ENCODE results near the gene CAMK1.

The CAMK1 gene

DNA sequence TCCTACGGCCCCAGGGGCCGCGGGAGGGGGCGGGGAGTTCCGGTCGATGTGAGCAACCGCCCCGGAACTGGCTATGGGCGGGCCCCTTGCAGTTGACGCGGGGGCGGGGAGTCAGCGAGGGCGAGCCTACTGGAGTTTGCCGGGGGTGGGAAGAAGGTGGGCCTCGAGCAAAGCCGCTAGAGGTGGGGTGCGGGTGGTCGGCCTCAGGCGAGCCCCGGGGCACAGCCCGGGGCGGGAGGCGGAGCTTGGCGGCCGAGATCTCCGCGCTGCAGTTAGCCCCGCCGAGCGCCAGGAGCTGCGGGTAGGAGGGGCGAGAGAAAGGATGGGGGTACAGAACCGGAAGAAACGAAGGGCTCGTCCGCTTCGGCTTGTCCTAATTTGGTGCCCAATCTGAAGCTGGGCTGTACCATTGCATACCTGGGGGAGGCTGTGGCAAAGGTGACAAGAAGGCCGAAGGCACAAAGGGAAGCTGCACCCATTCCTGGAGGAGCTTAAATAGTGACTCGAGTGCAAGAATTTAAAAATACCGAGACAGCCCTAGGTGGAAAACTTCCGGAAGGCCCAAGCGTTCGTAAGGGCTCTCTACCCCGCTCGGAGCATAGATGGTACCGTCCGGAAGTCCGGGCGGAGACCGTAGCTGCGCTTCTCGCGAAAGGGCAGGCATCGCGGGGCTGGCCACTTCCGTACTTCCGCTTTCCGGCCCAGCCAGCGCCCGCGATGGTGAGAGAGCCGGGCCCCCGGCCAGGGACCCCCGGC, 22.8 kb upstream of the CAMK1 start, which contains the start of the genes ARPC4 and TADA3:
ARPC4 (plus strand) TSS at position 678 of the 756 bp plus-strand sequence; CDS start at position 718, 40 bp downstream.
TADA3 (minus strand) TSS at position 69 of the 756 bp plus-strand sequence. CDS start 1,007 bp downstream, outside the sequence.
- peak; percentile 81 for DNase-seq (ENCODE audit: low read depth)

DNA sequence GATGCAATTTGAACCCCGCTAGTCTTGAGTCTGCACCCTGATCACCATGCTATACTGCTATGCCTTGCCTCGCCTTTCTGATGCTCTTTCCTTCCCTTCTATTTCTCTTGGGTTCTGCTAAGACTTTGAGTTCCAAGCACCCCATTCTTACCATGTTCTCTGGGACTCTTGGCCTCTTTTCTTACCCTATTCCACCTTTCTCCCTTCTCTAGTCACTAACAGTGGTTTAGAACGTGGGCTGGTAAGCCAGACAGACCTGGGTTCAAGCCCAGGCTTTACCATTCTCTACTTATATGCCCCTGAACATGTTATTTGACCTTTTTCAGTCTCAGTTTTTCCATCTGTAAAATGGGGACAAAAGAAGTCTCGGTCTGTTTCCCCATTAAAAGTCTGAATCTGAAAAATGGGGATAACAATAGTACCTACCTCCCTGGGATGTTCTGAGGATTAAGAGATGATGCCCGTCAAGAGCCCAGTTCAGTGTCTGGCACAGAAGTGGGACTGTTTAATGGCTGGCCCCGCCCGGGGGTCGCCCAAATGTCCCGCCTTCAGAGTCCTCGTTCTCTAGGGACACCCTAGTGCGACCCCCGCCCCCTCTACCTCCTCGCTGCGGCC, 22.1 kb upstream of the CAMK1 start:
- no peak for DNase-seq (ENCODE audit: low read depth)

DNA sequence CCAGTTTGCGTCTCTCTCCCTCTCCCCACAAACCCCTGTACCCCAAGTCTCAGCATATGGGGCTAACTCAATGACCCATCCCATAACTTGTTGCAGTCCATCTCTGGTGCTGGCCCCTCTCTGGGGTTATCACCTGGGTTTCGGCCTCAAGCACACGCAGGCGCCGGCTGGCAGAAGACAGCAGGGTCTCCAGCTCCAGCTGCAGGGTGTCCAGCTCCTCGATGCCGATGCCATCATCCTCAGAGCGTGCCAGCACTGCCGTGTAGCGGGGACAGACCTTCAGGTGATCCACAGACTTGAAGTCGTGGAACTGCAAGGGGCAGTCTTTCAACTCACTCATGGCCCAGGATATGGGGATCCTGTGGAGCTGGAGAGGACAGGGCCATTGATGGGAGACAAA, 21.4 kb upstream of the CAMK1 start:
- DNase-seq (ENCODE audit: low read depth) = no peak

DNA sequence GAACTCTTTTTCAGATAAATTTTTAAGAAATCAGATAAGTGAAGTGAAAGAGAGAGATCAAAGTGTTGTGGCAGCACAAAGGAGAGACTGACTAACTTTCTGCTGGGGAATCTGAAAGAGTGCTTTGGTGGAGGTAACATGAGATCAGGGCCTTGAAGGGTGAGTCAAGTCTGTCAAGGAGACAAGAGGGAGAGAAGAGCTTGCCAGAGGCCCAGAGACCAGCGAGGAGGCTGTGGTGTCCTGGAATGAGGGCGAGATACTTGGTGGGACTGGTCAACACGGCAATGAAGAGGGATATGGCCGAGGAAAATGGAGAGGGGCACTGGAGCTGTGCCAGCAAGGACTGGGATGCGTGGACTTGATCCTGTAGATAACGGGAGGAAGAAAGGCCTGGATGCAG, 18.0 kb upstream of the CAMK1 start:
- no peak for DNase-seq (ENCODE audit: low read depth)

DNA sequence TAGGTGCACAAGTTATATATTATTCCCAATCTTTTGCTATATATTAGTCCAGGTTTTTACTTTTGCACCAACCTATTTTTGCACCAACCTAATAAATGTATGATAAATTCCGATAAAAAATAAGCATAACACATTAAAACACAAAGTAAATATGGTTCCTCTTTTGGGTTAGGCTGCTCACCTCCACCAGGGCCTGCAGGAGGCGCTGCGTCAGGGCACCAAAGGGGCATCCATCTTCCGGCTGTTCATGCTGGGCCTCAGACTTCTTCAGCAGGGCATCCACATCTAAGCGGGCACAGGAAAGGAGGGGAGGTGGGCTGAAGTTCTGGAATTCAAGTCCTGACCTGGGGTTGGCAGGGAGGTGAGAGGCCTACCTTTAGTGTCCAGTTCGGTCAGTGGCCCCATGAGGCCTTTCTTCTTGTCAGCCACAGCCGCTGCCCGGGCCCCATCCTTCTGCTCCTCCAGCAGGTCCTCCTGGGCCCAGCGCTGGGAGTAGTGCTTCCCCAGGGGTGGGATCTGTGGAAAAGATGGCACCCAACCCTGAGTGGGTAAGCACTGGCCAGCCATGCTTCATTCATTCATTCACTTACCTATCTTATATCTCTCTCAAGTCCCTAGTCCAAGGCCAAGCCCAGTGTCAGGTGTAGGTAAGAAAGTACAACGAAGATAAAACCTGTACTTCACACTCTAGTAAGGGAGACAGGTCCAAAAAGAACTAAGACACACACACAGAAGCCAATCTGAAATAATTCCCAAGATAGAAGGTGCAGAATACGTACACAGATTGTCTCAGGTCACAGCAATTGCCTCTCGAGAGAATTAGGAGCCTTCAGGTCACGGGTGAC, 17.3 kb upstream of the CAMK1 start:
- DNase-seq (ENCODE audit: low read depth) = no peak

- DNase-seq (ENCODE audit: low read depth) = no peak
Measured at GRCh38 chr3:9786209-9786739, 16.5 kb upstream of the CAMK1 start.

DNA sequence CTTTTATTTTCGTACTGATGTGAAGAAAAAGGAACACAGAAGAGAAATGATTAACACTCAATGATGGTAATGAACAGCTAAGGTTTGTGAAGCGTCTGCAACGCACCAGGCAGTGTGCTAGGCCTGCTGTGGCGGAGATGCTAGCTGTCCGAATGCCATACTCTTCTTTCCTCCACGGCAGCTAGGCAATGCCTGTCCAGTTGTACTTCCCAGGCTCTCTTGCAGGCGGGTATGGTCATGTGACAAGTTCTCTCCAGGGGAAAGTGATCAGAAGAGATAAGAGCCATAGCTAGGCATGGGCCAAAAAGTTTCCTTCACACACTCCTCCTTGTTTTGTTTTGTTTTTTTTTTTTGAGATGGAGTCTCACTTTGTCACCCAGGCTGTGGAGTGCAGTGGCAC, 15.9 kb upstream of the CAMK1 start:
- no peak for DNase-seq (ENCODE audit: low read depth)

- DNase-seq (ENCODE audit: low read depth) = no peak
Measured at GRCh38 chr3:9784965-9785364, 15.2 kb upstream of the CAMK1 start.

- no peak for DNase-seq (ENCODE audit: low read depth)
Measured at GRCh38 chr3:9783954-9784353, 14.2 kb upstream of the CAMK1 start.

- DNase-seq (ENCODE audit: low read depth) = no peak
Measured at GRCh38 chr3:9782770-9783169, 13.0 kb upstream of the CAMK1 start.

GRCh38 chr3:9781978-9782603, 12.3 kb upstream of the CAMK1 start:
- DNase-seq (ENCODE audit: low read depth) = no peak

GRCh38 chr3:9781551-9781950, 11.8 kb upstream of the CAMK1 start:
- no peak for DNase-seq (ENCODE audit: low read depth)

GRCh38 chr3:9780910-9781309, 11.2 kb upstream of the CAMK1 start:
- no peak for DNase-seq (ENCODE audit: low read depth)

DNA sequence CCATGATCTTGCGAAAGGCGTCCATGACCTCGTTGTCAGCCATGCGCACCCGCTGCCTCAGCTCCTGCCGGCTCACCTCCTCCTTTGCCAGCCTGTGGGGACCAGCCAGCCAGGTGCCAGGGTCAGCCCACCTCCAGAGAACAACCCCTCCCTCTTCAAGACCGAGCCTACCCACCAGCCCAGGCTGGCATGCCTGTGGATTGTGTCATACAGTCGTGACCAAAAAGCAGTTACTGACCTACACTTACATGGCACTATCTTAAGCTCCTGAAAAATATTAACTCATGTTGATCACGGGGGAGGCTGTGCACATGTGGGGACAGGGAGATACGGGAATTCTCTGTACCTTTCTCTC, 10.7 kb upstream of the CAMK1 start:
- no peak for DNase-seq (ENCODE audit: low read depth)

- DNase-seq (ENCODE audit: low read depth) = no peak
Measured at GRCh38 chr3:9779721-9780457, 10.1 kb upstream of the CAMK1 start.

- DNase-seq (ENCODE audit: low read depth) = no peak
Measured at GRCh38 chr3:9779075-9779593, 9.4 kb upstream of the CAMK1 start.

GRCh38 chr3:9778143-9779074, 8.7 kb upstream of the CAMK1 start:
- DNase-seq (ENCODE audit: low read depth) = no peak

DNA sequence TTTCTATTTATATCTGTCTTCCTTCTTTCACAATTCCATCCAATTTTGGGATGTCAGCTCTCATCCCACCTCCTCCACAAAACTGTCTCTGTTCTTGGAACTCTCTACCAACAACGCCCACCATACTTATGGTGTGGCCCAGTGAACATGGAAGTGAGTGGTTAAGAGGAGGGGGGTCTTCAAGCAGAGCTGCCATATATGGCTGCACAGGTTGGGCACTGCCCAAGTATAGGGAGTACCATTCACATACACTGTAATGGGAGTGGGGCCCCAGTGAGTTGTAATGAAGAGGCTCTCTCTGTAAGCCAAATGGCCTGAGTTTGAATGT, 7.9 kb upstream of the CAMK1 start:
- no peak for DNase-seq (ENCODE audit: low read depth)

DNA sequence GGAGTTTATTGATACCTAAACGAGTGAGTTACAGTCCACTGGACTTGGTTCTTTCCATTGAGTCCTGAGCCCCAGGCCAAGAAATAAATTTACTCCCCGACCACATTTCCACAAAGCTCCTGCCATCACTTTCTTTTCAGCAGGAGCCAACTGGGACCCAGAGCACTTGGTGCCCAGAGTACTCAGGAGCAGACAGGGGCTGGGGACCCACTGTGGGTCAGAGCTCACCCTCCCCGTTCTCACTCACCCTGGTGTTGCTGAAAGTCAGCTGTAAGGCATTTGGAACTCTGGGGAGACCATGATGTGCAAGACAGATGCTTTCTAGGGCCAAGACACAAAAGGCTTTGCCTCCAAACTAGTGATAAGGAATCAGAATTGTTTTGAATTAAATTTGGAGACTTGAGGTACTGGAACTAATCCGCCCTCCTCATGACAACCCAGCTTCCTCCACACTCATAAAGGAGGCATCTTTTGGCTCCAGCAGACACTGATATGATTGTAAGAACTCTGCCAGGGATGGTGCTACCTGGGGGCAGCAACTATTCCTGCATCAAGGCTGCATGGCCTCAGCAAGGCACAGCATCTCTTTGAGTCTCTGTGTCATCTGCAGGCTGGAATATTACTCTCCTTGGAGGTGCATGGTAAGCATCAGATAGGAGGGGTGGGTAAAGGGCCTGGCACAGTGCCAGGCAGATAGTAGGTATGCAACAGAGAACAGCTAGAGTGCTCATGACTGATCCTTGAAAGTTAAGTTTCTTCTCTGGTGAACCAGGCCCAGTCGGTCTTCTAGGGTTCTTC, 7.3 kb upstream of the CAMK1 start:
- DNase-seq (ENCODE audit: low read depth) = no peak
